NCI-H510A treated with DMSO at 0.1 percent for 48 hours (cell line): ENCODE data around the gene SAP30BP.

ENCODE experiments used
- DNase-seq: peaks from one replicate; lab custom pipeline; 2025; lab: John Stamatoyannopoulos, UW

The SAP30BP gene

DNA sequence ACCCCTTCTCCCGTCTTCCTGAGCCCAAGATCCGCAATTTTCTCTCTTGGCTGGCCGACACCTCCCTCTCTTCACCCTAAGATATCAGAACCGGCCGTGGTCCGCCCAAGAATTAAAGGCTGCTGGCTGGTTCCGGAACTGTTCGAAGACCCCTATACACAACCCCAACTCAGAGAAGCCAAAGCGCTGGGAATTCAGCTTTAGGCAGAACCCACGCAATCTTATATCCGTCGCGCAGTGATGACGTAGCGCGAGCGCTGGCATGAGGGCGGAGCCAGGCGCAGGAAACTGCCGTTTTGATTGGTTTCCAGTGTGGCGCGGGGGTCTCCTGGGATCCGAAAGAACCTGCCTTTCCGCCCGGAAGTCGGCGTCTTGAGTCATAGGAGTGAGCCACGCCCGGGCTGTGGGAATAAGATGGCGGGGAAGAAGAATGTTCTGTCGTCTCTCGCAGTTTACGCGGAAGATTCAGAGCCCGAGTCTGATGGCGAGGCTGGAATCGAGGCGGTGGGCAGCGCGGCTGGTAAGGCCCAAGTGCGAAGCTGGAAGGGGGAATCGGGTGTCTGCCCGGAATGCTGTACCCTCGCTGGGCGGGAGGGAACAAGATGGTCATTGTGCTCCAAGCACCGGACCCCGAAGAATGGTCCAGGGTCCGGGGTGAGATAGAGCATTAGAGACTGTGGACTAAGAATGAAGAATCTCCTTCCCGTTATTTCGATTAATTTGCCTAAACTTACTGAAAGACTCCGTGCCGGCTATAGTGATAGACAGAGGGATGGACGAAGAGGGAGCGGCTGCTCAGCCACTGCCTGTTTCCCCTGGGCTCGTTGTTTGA is at the start of gene SAP30BP, which contains the start of gene RECQL5:
Gene SAP30BP (plus strand): TSS at position 380 of the 832 bp plus-strand sequence. CDS start 35 bp downstream, at position 415.
Gene RECQL5 (minus strand): TSS at position 196 of the 832 bp plus-strand sequence. CDS start 597 bp downstream, outside the sequence.
- peak; percentile 96 for DNase-seq

DNA sequence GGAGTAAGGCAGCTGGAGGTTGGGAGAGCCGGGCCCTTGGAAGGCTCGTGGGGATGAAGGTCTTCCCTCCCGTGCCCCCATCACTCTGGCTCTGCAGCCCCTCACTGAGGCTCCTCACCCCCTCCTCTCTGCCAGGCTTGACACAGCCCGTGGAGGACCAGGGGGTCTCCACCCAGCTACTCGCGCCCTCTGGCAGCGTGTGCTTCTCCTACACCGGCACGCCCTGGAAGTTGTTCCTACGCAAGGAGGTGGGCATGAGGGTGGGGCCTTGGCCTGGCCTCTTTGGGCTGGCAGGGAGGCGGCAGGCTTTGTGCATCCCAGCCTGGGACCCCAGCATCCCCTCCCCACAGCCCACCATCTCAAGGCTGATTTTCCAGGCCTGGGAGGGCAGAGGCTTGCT is 49.5 kb upstream of the SAP30BP start:
- DNase-seq, result no peak

DNA sequence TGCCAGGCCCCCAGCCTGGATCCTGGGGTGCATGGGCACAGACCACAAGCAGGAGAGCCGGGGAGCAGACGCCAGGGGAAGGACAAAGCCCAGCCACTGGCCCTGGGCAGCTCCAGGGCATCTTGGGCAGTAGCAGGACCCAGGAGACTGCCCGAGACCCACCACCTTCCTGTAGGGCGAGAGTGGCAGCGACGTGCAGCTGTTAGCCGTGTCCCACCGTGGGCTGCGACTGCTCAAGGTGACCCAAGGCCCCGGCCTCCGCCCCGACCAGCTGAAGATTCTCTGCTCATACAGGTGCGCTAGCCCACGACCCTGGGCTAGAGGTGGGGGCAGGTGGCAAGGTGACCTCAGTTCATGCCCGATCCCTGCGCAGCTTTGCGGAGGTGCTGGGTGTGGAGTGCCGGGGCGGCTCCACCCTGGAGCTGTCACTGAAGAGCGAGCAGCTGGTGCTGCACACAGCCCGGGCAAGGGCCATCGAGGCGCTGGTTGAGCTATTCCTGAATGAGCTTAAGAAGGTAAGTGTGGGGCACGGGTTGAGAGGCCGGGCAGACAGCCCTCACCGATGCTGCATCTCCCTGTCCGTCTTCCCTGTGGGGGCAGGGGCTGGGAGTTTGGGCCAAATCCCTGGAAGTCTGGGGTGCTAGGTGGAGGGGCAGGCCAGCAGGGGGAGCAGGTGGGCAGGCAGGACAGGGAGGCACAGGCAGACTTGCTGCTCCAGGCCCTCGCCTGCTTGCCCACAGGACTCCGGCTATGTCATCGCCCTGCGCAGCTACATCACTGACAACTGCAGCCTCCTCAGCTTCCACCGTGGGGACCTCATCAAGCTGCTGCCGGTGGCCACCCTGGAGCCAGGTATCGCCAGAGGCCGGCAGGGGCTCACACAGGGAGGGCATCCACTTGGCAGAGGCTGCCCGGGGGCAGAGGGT is 47.4 kb upstream of the SAP30BP start:
- DNase-seq, result peak; percentile 28

DNA sequence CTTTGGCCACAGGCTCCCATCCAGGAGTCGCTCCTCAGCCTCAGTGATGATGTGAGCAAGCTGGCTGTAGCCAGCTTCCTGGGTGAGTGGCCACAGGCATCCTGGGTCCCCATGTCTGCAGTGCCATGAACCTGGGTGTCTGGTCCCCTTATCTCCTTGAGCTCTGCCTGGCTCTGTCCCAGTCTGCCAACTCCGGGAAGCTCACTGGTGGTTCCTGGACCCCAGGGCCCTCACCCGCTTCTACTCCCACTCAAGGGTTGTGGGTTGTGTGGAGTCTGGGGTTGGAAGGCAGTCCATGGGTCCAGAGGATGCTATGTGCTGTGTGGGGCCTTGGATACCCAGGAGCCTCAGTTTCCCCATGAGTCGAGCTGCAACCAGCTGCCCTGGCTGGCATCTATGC is 45.6 kb upstream of the SAP30BP start:
- no peak for DNase-seq

DNA sequence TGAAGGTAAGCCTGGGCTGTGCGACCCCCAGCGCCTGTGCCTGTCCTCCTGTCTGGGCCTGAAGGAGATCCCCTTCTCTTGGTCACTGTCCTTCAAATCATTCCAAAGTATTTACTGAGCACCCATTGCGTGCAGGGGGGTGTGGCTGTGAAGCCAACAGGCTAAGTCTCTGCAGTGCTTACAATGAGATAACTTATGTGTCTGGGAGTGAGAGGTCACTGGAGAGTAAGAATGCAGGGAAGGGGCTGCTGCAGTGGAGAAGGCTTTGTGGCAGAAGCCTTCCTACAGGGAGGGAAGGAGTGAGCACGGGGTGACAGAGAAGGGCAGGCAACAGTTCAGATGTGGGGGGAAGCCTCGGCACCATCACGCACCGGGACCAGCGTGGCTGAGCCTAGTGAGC is 45.1 kb upstream of the SAP30BP start:
- DNase-seq, result no peak

DNA sequence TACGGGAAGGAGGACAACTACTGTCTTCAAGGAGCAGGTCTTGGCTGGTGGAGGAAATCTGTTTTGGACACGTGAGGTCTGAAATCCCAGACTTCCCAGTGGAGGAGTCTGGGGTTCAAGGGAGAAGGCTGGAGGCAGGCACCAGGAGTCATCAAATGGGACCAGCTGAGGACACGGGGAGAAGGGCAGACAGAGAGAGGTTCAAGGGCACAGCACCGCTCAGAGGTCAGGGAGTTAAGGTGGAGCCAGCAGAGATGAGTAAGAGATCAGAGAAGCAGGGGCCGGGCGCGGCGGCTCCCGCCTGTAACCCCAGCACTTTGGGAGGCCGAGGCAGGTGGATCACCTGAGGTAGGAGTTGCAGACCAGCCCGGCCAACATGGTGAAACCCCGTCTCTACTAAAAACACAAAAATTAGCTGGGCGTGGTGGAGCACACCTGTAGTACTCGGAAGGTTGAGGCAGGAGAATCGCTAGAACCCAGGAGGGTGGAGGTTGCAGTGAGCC is 44.3 kb upstream of the SAP30BP start:
- DNase-seq, result no peak

DNA sequence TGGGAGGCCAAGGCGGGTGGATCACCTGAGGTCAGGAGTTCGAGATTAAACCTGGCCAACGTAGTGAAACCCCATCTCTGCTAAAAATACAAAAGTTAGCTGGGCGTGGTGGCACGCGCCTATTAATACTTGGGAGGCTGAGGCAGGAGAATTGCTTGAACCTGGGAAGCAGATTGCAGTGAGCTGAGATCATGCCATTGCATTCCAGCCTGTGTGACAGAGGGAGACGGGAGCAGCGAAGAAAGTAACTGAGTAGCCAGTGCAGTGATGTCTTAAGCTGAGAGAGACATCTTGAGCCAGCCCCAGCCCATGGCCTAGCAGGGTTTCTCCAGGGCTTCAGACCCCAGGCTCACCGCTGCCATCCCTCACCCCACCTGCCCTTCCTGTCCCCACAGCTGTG is 43.8 kb upstream of the SAP30BP start:
- no peak for DNase-seq

DNA sequence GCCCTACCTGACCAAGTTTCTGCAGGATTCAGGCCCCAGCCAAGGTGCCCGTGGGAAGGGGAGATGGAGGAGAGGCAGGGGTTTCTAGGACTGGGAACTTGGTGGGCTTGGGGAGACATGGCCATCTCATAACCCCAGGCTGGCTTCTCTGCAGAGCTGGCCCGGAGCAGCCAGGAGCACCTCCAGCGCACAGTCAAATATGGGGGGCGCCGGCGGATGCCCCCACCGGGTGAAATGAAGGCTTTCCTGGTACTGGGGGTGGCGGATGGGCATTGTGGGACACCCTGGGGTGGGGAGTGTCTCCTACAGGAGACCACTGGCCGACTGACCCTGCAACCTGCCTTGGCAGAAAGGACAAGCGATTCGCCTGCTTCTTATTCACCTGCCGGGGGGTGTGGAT is 43.1 kb upstream of the SAP30BP start:
- no peak for DNase-seq

DNA sequence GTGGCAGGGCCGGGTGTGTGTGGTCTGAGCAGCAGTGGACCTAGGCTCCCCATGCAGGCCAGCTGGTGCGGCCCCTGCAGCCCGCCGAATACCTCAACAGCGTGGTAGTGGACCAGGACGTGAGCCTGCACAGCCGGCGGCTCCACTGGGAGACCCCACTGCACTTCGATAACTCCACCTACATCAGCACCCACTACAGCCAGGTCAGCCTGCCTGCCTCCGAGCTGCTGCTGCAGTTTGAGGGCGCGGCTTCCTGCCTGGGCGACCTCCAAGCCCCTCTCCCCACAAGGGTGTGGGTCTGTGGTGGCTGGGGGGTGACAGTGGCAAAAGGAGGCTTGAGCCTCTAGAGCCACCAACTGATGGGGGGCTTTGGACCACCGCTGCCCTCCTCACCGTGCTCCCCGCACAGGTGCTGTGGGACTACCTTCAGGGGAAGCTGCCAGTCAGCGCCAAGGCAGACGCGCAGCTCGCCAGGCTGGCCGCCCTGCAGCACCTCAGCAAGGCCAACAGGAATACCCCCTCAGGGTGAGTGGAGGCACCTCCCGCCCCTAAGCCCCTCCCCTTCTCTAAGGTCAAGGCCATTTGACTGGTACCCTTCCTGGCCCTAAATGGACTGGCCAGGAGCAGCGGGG is 42.3 kb upstream of the SAP30BP start:
- no peak for DNase-seq

DNA sequence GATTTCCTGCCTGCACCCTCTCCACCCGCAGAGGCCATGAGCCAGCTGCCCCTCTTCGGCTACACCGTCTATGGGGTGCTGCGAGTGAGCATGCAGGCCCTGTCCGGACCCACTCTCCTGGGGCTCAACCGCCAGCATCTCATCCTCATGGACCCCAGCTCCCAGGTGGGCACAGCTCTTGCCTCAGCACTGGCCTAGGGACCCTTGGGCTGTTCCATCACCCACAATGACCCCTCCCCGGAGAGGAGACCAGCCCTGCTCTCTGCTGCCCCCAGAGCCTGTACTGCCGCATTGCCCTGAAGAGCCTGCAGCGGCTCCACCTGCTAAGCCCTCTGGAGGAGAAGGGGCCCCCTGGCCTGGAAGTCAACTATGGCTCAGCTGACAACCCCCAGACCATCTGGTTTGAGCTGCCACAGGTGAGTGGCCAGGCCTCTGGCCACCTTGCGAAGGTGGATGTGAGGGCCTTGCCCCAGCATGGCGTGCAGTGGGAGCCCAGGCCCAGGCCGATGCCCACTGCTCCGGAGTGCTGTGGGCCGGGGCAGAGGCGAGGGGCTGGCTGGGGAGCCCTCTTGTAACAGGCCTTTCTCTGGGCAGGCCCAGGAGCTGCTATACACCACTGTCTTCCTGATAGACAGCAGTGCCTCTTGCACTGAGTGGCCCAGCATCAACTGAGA is 41.2 kb upstream of the SAP30BP start:
- DNase-seq, result no peak

DNA sequence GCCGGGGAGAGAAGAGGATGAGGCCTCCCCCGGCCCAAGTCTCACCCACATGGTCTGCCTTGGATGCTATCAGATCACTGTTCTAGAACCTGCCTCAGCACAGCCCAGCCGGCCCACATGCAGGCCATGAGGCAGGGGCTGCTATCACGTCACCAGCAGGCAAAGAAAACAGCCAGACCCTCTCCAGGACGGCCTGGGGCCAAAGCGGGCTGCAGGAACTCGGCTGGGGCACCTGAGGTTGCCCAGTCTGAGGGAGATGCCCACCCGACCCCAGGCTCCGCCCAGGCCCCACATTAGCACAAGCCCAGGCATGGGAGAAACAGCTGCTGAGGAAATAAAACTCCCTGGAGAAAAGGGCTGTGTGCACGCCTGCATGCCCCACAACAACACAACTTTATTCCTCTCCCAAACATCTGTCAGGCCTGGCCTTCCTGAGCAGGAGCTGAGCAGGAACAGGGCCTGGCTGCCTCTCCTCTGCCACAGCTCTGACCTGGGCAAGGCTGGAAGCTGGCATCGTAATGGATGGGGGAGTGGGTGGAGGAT is 40.6 kb upstream of the SAP30BP start:
- no peak for DNase-seq

DNA sequence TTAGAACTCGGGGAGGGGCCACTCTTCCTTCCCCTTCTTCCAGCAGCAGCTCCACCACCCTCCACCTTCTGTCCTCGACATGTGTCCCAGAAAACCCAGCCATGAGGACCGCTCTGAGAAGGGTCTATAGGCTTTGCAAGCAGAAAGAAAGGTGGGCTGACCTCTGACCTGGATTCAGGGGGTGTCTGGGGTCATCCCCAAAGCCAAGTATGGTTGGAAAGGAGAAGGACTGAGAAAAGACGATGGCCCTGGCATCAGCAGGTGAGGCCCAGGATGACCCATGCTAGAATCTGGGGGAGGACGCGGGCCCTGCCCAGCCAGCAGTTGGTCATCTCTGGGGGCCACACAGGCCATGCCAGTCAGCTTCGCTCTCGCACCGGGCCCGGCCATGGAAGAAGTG is 40.0 kb upstream of the SAP30BP start:
- DNase-seq, result no peak

DNA sequence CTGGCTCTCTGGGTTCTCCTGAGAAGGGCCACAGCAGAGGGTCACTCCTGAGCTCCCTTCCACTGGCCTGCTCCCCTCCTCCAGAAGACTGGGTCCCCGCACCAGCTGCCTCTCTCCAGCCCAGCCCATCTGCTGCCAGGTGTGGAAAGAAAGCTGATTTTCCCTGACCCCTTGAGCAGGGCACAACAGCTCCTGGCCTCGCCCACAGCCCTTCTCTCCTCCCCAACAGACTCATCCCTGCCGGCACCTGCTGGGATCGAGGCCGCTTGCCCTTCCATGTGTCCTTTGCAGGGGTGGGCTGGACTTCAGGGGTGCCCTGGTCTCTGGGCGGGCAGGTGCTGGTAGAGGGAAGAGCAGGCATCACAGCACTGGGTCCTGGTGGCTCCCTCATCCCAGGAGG is 38.7 kb upstream of the SAP30BP start:
- no peak for DNase-seq

DNA sequence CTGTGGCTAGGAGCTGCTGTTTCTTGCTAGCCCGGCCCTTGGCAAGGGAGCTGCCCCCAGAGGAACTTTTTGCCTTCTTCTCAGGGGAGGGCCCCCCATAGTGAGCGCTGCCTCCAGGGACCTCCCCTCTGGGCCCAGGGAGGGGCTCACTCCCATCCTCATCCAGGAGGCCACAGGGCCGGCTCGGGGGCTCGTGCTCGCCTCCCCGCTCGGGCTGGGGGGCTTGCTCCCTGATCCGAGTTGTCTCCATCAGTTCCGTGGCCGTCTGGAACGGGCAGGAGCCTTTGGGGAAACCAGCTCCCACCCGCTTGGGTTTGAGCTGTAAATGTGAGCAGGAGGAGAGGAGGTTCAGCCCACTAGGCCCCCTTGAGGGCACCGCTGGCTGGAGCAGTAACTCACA is 38.0 kb upstream of the SAP30BP start:
- no peak for DNase-seq

DNA sequence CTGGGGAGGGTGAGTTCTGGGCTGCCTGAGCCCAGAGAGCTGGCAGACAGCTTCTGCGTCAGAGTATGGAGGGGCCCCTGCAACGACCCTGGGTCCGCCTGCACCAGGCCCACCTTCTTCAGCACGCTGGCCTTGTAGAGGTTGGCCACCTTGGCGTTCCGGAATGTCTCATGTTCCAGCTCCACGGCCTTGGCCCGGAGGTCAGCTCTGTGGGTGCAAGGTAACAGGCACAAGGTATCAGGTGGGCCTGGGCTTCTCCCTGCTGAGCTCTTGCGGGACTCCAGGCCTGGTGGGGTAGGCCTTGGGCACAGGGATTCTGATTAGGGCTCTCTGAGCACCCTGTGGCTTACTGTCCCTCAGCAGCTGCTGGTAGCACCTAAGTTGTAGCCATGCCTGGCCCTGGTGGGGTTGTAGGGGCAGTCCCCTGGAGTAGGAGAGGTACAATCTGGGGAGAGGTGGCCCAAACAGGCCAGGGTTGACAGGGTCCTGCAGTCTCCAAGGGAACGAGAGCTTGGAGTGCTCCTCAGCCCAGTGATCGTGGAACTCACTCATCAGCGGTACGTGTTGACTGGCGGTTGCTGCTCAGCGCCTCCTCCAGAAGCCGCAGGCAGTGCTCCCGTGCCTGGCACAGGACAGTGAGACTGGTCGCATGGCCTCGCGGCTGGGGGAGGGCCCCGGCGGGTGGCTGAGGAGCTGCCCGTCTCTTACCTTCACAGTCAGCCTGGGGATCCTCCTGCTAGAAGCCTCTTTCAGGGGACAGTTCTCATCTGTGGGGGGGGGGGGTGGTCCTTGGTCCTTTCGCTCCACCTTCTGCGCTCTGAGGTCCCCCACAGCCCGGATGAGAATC is 36.8 kb upstream of the SAP30BP start:
- no peak for DNase-seq

DNA sequence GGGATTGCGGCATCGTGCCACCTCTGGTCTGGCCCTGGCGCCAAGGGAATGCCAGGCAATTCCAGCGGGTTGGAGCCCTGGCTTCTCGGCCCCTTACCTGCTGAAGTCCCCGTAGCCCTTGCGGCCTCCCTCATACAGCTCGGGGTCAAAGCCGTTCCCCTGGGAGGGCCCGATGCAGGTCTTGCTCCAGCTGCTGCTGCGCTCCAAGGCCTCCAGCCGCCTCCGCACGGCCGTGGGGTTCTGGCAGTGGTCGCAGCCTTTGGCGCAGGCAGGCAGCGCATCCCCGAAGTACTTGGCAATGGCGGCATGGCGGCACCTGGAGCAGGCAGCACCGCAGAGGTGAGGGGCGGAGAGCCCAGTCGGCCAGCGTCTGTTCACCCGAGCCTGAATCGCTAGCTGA is 35.8 kb upstream of the SAP30BP start:
- DNase-seq, result no peak

DNA sequence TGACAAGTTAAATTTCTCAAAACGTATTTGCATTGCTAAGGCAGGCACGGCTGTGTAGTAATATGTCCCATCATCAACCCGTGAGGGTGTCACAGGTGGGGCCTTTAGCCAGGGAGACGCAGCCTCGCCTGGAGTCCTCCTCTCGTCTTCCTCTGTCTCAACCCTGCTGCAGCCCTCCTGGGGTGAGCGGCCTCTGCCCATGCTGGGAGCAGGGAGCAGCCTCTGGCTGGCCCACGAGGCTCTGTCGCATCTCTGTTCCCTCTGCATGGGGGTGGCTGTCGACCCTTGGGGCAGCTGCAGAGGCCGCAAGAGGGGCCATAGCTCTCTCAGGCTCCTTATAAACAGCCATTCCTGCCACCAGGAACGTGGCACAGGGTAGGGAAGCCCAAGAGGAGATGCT is 34.7 kb upstream of the SAP30BP start:
- DNase-seq, result no peak

DNA sequence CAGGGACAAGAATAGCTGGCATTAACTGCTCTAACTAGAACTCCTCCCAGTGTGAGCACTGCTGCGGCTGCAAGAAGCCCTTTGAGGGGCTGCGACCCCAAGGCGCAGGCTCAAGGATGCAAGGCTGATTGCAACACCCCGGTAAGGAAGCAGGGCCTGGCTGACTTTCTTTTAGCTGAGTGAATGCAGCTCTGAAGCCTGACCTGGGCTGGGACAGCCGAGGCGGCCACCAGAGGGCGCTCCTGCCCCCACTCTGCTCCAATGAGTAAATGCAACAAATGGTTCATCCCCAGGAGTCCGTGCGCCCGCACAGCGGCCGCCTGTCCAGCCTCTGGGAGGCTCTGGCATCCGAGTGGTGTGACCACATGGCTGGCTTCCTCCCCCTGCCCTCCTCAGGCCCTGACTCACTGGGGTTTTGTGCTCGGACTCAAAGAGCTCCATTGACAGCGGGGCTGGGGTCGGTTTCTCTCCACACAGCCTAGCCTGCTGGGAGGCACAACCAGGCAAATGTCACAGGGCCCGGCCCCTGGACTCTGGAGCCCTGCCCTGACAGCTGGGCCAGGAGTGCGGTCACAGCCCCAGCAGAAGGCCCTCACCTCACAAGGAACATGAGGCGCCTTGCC is 34.2 kb upstream of the SAP30BP start, which contains the start of gene SMIM5:
Gene SMIM5 (plus strand): TSS at position 572 of the 623 bp plus-strand sequence. CDS start 6,768 bp downstream, outside the sequence.
- DNase-seq, result peak; percentile 40

DNA sequence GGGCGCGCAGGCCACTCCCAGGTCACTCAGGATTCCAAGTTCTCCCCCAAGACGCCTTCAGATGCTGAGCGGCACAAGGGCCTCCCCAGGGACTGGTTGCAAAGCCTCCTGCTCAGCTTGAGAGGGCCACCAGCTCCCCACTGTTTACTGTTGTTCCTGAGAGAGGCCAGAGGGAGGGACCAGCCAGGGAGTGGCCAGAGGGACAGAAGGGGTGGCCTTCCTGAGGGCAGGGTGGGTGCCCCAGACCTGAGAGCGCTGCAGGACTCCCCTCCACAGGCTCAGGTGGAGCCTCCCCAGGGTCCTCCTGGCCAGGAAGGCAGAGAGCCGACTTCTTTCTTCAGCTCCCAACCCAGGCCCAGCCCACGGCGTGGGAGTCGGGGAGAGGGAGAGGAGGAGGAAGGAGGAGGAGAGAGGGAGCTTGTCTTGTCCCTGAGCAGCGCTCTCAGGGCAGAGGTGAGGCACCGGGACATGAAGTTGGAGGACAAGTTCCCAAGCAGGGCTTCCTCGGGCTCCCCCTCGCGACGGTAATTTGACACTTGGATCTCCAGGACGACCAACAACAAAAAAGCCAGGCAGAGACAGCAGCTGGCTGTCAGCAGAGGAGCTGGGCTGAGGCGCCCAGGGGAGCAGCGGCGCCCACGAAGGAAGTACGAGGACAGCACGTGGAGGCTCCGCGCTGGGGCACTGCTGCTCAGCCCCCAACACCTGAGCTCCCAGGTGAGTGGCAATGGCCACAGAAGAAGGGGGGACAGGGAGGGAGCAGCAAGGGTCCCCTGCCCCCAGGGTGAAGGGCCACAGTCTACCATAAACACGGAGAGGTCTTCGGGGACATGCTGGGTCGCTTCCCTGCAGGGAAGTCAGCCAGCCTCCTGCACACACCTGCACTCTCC is 33.4 kb upstream of the SAP30BP start:
- DNase-seq, result peak; percentile 95
